ENCODE data around the gene TBX2.

The TBX2 gene

DNA sequence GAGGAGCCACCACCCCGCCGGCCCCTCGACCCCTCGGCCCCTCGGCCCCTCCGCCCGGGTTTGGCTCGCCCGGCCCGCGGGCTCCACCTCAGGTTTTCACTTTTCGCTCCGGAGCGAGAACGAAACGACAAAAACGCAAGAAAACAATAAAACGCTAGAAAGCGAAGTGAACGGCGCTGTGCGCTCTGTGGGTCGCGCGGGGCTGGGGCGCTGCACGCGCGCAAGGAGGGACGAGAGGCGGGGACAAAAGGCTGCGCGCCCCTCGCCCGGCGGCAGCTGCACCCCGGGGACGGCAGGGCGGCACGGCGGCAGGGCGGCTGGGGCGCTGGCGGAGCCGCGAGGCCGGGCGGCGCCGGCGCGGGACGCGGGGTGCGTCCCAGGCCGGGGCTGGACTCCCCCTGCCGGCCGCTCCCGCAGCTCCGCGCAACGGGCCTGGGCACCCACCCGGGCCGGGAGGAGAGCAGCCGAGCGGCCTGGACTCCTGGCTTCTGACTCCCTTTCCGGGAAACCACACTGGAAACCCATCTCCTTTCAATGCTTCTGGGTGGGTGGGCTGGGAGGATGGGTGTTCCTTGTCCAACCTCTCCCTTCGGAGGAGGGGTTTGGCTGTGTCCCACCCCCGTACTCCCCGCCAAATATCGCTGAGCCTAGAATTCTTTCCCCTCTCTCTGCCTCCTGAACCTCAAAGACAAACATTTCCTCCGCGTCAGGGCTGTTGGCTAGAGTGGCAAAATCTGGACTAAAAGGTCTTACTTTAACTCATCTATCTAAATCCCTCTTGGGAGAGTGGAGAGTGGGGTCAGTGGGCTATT lies 9.9 kb downstream of the TBX2 start:
- TF ChIP-seq, protein P1, sequence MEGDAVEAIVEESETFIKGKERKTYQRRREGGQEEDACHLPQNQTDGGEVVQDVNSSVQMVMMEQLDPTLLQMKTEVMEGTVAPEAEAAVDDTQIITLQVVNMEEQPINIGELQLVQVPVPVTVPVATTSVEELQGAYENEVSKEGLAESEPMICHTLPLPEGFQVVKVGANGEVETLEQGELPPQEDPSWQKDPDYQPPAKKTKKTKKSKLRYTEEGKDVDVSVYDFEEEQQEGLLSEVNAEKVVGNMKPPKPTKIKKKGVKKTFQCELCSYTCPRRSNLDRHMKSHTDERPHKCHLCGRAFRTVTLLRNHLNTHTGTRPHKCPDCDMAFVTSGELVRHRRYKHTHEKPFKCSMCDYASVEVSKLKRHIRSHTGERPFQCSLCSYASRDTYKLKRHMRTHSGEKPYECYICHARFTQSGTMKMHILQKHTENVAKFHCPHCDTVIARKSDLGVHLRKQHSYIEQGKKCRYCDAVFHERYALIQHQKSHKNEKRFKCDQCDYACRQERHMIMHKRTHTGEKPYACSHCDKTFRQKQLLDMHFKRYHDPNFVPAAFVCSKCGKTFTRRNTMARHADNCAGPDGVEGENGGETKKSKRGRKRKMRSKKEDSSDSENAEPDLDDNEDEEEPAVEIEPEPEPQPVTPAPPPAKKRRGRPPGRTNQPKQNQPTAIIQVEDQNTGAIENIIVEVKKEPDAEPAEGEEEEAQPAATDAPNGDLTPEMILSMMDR (conservative IDR thresholded peaks at IDR 0.05; ENCODE audit: low read depth, low read length) = peak; percentile 42
- peak overlapping the region; percentile 36 for H3K4me3 ChIP-seq (ENCODE audit: low read length)
- DNase-seq (ENCODE audit: low read depth) = no peak

DNA sequence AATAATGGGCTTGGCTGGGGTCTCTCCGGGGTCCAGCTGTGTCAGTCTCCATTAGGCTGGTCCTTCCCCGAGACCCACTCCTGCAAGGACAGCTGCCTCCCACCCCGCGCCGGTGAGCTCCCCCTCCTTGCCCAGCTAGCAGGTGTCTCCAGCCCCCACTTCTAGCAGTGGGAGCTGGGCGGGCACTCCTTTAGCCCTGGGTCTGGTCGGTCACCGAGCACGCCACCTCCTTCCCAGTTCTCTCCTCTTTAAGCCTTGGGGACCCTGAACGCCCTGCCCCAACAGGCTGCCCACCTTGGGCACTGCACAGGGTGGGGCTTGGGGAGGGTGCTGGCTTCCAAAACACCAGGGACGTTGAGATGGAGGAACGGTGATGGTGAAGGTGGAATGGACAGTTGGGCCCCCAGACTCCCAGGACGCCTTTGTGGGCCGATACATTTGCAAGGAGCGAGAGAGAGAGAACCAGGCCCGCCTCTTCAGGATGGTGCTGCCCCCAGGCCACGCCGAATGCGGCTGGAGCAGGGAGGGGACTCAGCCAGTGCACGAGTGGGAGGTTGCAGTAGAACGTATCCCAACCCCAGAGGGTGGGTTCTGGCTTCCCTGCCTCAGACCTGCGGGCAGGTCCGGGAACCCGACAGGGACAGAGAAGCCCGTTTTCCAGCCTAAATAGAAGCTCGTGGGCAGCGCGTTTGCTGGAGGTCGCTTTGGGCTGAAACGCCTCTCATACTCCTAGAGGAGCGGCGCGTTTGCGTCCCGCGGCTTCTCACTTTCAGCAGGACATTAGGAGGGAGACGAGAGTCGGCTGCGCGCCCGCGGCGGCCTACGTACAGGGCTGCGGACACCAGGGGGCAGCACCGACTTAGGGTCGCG lies 10.7 kb downstream of the TBX2 start:
- no peak overlapping the region for H3K4me3 ChIP-seq (ENCODE audit: low read length)
- TF ChIP-seq, protein P1 (conservative IDR thresholded peaks at IDR 0.05; ENCODE audit: low read depth, low read length) = peak; percentile 63
- no peak for DNase-seq (ENCODE audit: low read depth)

DNA sequence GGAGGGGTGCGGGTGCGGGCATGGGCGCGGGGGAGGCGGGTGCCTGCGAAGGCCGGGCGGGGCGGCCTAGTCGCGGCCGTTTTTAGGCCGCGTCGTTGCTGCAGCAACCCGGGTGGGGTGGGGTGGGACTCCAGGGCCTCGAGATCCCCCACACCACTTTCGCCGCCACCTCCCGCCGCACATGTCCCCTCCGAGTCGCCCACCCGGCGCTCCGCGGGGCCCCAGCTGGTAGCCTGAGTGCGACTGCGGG lies 11.3 kb downstream of the TBX2 start:
- peak overlapping the region; percentile 52 for H3K4me3 ChIP-seq (ENCODE audit: low read length)
- TF ChIP-seq, protein P1 (conservative IDR thresholded peaks at IDR 0.05; ENCODE audit: low read depth, low read length) = no peak
- DNase-seq (ENCODE audit: low read depth) = no peak

DNA sequence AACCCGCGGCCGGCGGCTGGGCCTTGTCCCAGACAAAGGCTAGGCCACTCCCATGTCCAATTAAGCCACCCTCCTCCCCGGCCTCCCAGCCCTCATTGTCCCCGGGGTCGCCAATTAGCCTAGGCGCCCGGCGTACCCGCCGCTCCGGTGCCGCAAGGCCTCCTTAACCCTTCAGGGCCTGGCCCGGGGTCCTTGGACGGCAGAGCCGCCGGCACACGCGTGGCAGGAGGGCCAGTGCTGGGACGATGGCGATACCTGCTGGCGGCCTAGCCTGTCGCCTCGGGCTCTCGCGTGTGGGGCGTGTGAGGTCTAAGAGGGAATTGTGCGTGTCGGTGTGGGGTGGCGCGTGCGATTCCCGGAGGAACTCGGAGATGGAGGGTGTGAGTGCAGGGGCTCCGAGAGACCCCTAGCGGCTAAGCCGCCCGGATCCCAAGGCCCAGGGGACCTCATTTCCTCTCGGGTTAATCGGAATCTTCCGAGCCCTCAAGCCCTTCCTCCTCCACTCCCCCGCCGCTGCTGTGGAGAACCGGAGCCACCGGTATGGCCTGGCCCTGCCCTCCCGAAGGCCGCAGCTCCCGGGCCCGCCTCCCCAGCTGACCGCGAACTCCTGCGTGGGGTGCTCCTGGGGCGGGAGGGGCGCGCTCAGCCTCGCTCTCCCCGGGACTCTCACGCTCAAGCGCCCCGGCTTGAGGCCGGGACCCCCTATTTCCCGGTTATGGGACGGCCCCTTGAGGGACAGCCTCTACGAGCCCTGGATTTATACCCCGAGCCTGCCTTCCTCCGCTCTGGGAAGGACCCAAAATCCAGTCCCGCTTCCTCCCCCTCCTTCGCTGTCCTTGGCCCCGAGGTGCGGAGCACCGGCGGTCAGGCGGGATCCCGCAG lies 11.9 kb downstream of the TBX2 start:
- no peak for DNase-seq (ENCODE audit: low read depth)
- H3K4me3 ChIP-seq (ENCODE audit: low read length) = peak overlapping the region; percentile 52
- TF ChIP-seq, protein P1 (conservative IDR thresholded peaks at IDR 0.05; ENCODE audit: low read depth, low read length) = peak; percentile 28

DNA sequence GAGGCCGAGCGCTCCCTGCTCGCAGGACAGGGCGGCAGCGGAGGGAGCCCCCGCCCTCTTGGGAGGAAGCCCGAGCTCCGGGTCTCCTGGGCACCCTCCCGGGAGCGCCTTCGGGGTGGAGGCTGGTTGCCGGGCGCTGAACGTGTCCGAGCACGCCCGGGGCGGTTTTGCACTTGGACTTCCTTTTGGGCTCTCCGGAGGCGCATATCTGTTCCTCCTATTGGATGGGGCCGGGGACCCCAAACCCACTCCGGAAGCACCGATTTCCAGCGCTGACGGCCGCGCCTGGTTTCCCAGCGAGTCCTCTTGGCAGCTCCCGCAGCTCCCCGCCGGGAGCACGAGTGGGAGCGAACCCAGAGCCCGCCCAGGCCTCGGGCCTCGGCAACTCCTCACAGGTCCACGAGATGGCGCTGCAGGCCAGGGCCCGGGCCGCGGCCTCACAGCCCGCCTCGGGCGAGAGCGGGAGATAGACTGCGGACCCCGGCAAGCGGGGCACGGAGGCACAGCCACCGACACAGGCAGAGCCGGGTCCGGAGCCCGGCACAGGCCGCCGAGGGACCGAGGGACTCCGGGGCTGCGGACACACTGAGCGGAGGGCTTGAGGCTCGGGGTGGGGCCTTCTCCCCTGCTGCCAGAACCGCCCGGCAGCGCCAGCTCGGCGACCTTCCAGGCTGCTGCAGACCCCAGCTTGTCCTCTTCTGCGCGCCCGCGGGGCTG lies 12.7 kb downstream of the TBX2 start:
- DNase-seq (ENCODE audit: low read depth) = no peak
- peak overlapping the region; percentile 52 for H3K4me3 ChIP-seq (ENCODE audit: low read length)
- TF ChIP-seq, protein P1 (conservative IDR thresholded peaks at IDR 0.05; ENCODE audit: low read depth, low read length) = peak; percentile 92

DNA sequence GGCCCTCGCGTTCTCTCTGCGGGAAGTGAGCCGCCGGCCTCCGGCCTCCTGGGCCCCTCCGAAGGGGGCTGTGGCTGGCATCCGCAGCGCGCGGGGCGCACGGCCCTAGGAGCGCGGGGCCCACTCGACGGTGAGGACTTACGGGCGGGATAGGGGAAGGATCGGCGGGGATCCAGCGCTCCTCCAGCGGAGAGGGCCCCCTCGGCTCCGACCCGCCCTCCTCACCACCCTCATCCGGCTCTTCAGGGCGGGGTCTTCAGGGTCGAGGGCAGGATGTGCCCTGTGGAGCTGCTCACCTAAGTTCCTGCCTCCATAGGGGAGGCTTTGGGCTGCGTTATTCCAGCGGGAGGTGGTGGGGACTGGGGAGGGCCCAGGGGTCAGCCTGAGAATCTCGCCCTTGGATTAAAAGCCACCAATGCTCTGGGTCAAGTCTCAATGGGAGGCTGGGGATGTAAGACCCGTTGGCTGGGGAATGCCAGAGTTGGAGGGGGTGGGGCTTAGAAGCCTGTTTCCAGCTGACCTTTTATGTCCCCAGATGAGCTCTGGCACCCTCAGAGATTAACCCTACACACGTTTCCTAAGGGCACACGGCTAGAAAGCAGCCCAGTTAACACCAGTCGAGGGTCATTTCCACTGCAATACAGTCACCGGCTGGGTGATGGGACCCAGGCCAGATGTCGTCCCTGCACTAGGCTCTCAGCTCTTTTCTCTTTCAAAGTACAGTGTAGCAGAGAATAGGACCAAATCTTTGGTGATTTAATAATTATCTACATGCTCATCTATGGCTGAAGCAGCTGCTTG lies 13.4 kb downstream of the TBX2 start:
- peak overlapping the region; percentile 52 for H3K4me3 ChIP-seq (ENCODE audit: low read length)
- no peak for DNase-seq (ENCODE audit: low read depth)
- TF ChIP-seq, protein P1 (conservative IDR thresholded peaks at IDR 0.05; ENCODE audit: low read depth, low read length) = no peak
